DND-41 (cell line): ENCODE measurements around the gene ID3.

Source experiments
- ATAC-seq: fragments of 200-7000 bp; cut with Tn5 transposase; 3 replicates; pipeline ENCODE4 v1.9.1; 2021; ENCODE audit warnings: low read depth; ENCODE audit not compliant: insufficient read depth
- DNase-seq: peaks from one replicate; pipeline ENCODE4 v3.0.0-alpha.2; 2020
- H2AFZ ChIP-seq: 2 replicates; pipeline ENCODE4 v1.6.0; 2012; ENCODE audit warnings: low read depth, low read length
- H3K27ac ChIP-seq: 2 replicates; pipeline ENCODE4 v1.5.1; 2012; ENCODE audit warnings: low read length, inconsistent platforms
- H3K27me3 ChIP-seq: fragments of 200-600 bp; sonication (generic); 2 replicates; pipeline ENCODE4 v1.6.0; 2012; ENCODE audit warnings: low read length, mild to moderate bottlenecking, inconsistent platforms; ENCODE audit not compliant: insufficient read depth, poor library complexity
- H3K36me3 ChIP-seq: 2 replicates; pipeline ENCODE4 v1.5.1; 2012; ENCODE audit warnings: low read length, inconsistent platforms; ENCODE audit not compliant: insufficient read depth
- H3K4me1 ChIP-seq: 2 replicates; pipeline ENCODE4 v1.5.1; 2012; ENCODE audit warnings: mild to moderate bottlenecking, low read length; ENCODE audit not compliant: insufficient read depth
- H3K4me2 ChIP-seq: 2 replicates; pipeline ENCODE4 v1.6.0; 2012; ENCODE audit warnings: mild to moderate bottlenecking, moderate library complexity, low read length, inconsistent platforms; ENCODE audit not compliant: insufficient read depth
- H3K4me3 ChIP-seq, 2 experiments: fragments of 200-600 bp in 1 of 2; shearing (Covaris generic) in 1 of 2; 2 replicates each; pipeline ENCODE4 v1.5.1; 2012 to 2016; ENCODE audit warnings: inconsistent platforms in 2 of 2, low read length in 2 of 2, mild to moderate bottlenecking in 2 of 2, low read depth in 1 of 2, moderate library complexity in 1 of 2
- H3K79me2 ChIP-seq: 2 replicates; pipeline ENCODE4 v1.6.0; 2012; ENCODE audit warnings: low read length, inconsistent platforms; ENCODE audit not compliant: insufficient read depth
- H3K9ac ChIP-seq: 2 replicates; pipeline ENCODE4 v1.6.0; 2012; ENCODE audit warnings: low read depth, mild to moderate bottlenecking, inconsistent platforms, low read length, moderate library complexity
- H3K9me3 ChIP-seq: 2 replicates; pipeline ENCODE4 v1.5.1; 2012; ENCODE audit warnings: low read length, moderate library complexity, mild to moderate bottlenecking, inconsistent platforms; ENCODE audit not compliant: insufficient read depth, severe bottlenecking
- H4K20me1 ChIP-seq: 2 replicates; pipeline ENCODE4 v1.6.0; 2012; ENCODE audit warnings: low read length; ENCODE audit not compliant: insufficient read depth
- CTCF ChIP-seq: IDR thresholded peaks from 2 replicates; pipeline ENCODE4 v1.5.1; 2012; ENCODE audit warnings: borderline replicate concordance, low read length, moderate library complexity, mild to moderate bottlenecking; ENCODE audit not compliant: poor library complexity, severe bottlenecking; ENCODE audit errors: extremely low read depth
- EZH2 ChIP-seq: IDR thresholded peaks from 3 replicates; pipeline ENCODE4 v1.6.1; 2012; ENCODE audit warnings: borderline replicate concordance, low read depth, mild to moderate bottlenecking, moderate library complexity, low read length, inconsistent platforms; ENCODE audit not compliant: severe bottlenecking

ID3 gene

DNA sequence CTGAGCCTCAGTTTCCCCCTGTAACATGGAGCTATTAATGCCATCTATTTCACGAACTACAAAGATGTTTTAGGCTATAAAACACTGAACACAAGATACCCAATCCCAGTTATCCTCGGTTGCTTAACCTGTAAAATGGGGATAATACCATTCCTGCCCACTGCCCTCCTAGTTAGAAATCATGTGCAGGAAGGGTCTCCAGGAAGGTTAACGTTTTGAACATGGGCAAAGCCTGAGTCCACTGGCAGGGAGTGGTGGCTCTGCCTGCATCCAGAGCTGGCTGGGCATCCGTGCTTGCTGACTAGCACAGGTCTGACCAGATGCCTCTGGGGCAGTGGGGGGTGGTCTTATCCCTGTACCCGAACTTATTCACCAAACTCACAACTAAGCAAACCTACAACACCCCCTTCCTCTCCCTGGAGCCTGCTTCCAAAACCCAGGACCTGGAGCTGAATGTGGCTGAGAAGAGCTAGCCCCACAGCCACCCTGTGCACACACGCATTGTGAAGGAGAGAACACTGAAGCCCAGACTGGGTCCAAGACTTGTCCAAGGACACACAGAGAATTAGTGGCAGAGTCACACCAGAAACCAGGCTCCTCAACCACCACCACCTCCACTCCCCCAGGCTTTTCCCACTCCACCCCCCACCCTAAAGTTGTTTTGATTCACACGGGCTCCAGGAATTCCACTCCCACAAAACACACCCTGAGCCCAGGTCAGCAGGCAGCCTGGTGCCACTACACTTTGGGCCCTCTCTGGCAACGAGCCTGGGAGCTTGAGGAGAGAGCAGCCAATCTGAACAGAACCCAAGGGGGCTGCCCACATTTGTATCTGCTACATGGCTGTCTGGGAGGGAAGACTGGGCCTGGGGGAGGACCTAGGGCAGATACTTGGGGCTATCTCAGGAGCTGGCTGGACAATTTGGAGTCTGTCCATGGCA, 29.9 kb downstream of the ID3 start:
- TF ChIP-seq CTCF (no peak), EZH2 (no peak)
- no peak for ATAC-seq
- Histone ChIP-seq H4K20me1 (peaks cover 49% of the 10 kb centered on the region), H3K27me3 (no peaks in the 10 kb centered on the region), H3K27ac (peak overlapping the region; percentile 93), H3K4me1 (peaks cover 67% of the 10 kb centered on the region), H3K36me3 (peaks cover 50% of the 10 kb centered on the region), H2AFZ (no peak overlapping the region), H3K4me3 (peak overlapping the region; percentile 78 to 80), H3K9me3 (no peaks in the 10 kb centered on the region), H3K9ac (peak overlapping the region; percentile 94), H3K79me2 (peaks cover 69% of the 10 kb centered on the region), H3K4me2 (peak overlapping the region; percentile 90)
- peak; percentile 53 for DNase-seq

DNA sequence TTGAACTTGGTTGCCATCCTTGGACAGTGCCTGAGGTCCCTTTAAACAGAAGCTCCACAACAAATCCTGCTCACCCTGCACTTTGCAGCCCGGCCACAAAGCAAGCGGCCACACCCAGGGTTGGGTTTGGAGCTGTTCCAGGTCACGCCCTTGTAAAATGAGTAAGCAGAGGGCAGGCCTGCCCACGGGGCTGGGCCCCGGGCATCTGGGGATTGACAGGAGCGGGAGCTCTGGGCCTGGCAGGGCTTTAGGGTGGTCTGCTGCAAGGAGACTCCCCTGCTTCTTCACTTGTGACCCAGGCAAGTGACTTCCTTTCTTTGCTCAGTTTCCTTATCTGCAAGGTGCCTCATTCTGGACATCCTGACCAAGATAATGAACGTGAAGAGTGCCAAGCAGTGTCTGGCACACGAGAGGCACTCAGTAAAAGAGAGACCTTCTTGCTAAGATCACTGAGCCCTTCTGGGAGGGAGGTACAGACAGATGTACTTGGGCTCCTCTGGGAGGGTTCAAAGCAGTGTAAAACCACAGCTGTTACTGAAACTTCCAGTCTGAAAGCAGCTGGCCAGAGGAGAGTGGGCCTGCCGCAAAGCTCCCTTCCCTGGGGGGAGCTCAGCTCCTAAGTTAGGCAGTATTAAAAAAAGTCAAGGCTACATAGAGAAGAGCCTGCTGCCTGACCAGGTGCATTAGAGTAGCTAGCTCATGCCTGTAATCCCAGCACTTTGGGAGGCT, 30.9 kb downstream of the ID3 start:
- Histone ChIP-seq H3K79me2 (peaks cover 79% of the 10 kb centered on the region), H3K4me2 (peak overlapping the region; percentile 90), H3K9ac (peak overlapping the region; percentile 94), H2AFZ (no peak overlapping the region), H3K4me3 (peak overlapping the region; percentile 78 to 80; a peak in 3 of 4 replicates), H4K20me1 (peaks cover 55% of the 10 kb centered on the region), H3K4me1 (peaks cover 69% of the 10 kb centered on the region), H3K27me3 (no peaks in the 10 kb centered on the region), H3K36me3 (peaks cover 60% of the 10 kb centered on the region), H3K9me3 (no peaks in the 10 kb centered on the region), H3K27ac (peak overlapping the region; percentile 93)
- DNase-seq (peak; percentile 90), ATAC-seq (peak; percentile 76)
- TF ChIP-seq CTCF, result no peak
- no peak for TF ChIP-seq EZH2

- Histone ChIP-seq H3K9me3 (no peaks in the 10 kb centered on the region), H2AFZ (no peak overlapping the region), H3K36me3 (peaks cover 65% of the 10 kb centered on the region), H3K4me3 (peak overlapping the region; percentile 4 to 80; a peak in 3 of 4 replicates), H3K79me2 (peaks cover 84% of the 10 kb centered on the region), H4K20me1 (peaks cover 59% of the 10 kb centered on the region), H3K9ac (peak overlapping the region; percentile 94), H3K27ac (peak overlapping the region; percentile 93), H3K4me2 (peak overlapping the region; percentile 90), H3K4me1 (peaks cover 69% of the 10 kb centered on the region), H3K27me3 (no peaks in the 10 kb centered on the region)
- TF ChIP-seq CTCF (peak; percentile 38), EZH2 (no peak)
- ATAC-seq (no peak), DNase-seq (no peak)
These were observed 31.4 kb downstream of the ID3 start for GRCh38 chr1:23527900-23528249.
